Stimulated activated CD4-positive, alpha-beta T cell treated with anti-CD3 and anti-CD28 coated beads, Interleukin-4, amount 100 ng/mL, for 4 hours (primary cell): ENCODE results near the gene GBF1.
"Not testable (repeated sequence)": the region's sequence is repeated elsewhere in the genome, so short reads cannot be mapped to it uniquely, and the experiment has no call there.

Source experiments
- DNase-seq, 2 experiments: peaks; one replicate each; pipeline ENCODE4 v3.0.0-alpha.2; 2020

GBF1 gene

GRCh38 chr10:102231357-102232318, 13.7 kb upstream of the GBF1 start:
- peak; percentile 60 to 74 for DNase-seq

GRCh38 chr10:102233997-102234396, 11.3 kb upstream of the GBF1 start:
- DNase-seq, result no peak

GRCh38 chr10:102234888-102235597, 10.3 kb upstream of the GBF1 start:
- no peak for DNase-seq

DNA sequence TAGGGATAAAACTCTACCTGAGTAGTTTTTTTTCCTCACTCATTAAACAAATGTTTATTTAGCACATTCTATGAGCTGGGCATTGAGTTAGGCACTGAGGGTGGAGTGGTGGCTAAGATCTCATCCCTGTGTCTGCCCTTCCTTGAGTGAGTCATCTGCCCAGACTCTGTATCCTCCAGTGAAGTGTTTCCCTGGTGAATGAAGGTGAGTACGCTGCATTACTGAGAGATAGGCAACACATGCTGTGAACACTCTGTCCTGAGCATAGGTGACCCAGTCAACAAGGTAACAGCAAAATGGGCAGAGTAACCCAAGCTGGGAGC, 9.8 kb upstream of the GBF1 start:
- no peak for DNase-seq

DNA sequence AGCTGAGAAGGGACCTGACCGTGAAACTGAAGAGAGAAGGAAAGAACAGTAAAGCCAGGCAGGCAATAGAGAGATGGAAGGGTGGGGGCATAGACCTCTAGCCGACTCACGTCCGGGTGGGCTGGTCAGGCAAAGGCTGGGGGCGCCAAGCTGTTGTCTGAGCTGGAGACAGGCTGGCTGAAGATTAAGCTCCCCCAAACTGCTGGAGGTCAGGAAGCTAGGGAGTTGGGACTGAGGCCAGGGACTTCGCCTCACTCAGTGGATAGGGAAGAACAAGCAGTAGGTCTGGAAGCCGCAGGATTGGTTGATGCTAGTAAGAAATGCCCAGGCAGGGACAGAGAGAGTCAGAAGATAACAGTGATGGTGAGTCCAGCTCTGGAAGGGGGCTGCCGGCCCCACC, 9.3 kb upstream of the GBF1 start:
- no peak for DNase-seq

DNA sequence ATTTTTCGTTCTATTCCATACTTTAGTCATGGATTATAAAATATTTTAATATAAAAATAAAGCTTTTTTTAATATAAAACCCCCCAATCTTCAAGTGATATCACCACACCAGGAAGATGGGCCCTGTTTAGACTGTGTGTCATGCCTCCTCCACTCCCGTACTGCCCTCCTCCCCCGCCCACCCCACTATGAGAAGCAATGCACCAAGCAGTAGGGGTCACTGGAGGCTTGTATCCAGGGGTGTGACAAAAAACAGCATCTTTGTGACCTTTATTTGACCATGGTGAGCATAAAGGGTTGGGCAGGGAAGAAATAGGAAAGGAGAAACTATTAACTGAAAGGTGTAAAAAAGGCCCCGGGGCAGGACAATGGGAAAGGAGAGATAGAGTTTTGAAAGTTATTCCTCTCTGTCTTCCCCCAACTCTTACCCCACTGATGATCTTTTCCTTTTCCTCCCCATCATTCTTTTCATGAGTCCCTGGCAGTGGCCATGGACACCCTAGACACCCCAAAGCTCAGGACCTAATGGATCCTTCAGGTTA, 7.5 kb upstream of the GBF1 start:
- no peak for DNase-seq

GRCh38 chr10:102240467-102241031, 4.8 kb upstream of the GBF1 start:
- no peak for DNase-seq

- no peak for DNase-seq
These were observed 4.3 kb upstream of the GBF1 start for GRCh38 chr10:102241032-102241443.

DNA sequence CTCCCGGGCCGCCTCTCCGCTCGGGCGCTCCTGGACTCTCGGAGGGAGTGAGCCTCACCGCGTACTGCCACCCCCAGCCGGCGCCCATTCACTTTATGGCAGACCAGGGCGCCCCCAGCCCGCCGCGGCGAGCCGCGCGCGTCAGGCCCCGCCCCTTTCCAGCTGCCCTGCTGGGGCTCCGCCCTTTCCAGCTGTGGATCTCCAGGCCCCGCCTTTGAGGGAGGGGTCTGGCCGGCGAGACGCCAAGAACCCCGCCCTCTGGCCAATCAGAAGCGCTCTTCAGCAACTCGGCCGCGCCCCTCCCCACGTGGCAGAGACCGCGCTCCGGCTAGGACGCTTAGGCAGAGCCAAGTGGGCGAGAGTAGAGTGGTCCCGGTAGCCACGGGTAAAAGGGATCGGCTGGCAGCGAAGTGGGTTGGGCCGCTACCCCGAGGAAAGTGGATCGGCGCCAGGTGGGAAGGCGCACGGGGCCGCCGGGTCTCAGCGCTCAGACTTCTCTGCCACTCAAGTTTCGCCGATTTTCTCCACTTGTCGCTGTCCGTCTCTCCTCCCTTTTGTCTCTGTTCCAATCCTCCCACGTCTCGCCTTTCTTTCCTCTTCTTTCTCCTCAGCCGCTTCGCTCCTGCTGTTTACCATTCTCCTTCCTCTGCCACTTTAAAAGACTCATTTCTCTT, 3.8 kb upstream of the GBF1 start, which contains the start of gene PITX3:
PITX3 (minus strand) TSS at position 69 of the 674 bp plus-strand sequence. CDS start 9,432 bp downstream, outside the sequence.
- peak; percentile 88 for DNase-seq

DNA sequence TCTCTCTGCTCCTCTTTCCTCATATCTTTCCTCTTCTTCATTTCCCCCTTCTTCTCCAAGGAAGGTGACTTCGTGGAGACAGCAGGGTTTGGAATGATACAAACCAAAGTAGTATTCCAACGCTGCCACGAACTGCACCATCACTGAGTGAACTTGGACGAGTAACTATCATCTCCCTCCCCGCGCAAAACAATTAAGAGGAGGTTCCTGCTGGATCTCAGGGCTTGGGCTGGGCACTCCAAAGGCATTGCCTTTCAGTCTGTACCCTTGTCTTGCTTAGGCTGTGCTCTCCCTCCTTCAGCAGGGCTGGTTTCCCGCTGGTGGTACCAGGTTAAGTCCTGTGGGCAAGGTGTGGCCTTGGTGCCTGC, 3.2 kb upstream of the GBF1 start:
- DNase-seq, result no peak

DNA sequence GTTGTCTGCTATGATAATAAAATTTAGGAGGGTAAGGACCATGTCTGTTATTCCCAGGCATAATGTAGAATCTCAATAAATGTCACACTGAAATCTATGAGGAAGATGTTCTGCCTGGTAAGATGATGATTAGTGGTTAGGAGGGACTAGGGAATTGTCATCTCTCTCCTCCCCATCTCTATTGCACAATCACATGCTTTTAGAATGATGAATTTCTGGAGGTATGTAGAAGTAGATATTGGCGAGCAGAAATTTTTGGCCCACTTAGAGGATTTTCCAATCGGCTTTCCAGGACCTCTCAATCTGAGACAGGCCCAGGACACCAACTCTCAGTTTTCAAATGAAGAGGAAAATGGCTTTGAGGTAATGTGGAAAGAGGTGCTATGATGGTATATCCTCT, 2.0 kb upstream of the GBF1 start:
- no peak for DNase-seq

GRCh38 chr10:102245932-102246251, 560 bp downstream of the GBF1 start:
- no peak for DNase-seq

GRCh38 chr10:102246261-102246660, 929 bp downstream of the GBF1 start:
- DNase-seq, result no peak

DNA sequence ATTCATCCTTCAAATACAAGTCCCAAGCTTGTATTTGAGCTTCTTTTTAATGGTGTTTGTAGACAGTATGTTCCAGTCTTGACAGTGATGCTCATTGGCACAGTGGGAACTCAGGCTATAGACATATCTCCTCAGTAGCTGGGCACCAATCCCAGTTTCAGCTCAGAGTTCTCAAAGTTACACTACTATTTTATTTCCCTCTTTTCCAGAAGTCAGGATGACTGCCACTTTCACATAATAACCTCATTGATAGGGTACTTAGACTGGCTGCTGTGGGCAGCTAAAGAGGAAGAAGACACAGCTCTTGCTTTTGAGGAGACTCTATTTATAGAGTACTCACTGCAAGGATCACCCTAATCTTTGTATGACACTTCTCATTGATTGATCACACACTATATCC, 2.4 kb downstream of the GBF1 start:
- no peak for DNase-seq

GRCh38 chr10:102252508-102252907, 7.2 kb downstream of the GBF1 start:
- not testable (repeated sequence) for DNase-seq

GRCh38 chr10:102254426-102254825, 9.1 kb downstream of the GBF1 start:
- DNase-seq, result no peak

GRCh38 chr10:102255404-102255803, 10.1 kb downstream of the GBF1 start:
- no peak for DNase-seq

DNA sequence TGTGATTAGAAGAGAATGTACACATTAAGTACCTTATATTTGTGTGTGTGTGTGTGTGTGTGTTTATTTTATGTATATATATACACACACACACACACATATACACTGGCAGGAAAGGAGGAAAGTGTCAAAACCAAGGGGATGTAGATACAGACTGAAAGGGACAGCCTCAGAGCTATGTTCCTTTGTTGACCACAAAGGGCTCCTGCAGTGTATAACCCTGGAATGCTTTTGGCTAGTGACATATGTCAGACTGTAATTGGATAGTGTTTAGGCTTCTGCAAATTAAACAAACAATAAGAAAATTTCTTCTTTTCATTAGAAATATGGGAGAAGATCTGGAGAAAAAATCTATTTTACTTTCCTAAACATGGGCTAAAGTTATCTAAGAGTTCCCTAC, 15.9 kb downstream of the GBF1 start:
- no peak for DNase-seq

DNA sequence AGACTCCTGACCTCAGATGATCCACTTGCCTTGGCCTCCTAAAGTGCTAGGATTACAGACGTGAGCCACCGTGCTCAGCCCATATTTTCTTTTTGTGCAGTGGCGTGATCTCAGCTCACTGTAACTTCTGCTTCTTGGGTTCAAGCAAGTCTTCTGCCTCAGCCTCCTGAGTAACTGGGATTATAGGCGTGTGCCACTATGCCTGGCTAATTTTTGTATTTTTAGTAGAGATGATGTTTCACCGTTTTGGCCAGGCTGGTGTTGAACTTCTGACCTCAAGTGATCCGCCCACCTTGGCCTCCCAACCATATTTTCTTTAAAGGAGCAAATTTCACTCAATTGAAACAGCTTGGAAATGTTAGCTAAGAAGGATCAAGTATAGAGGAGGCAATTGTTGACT, 16.5 kb downstream of the GBF1 start:
- no peak for DNase-seq

- DNase-seq, result no peak
These were observed 17.5 kb downstream of the GBF1 start for GRCh38 chr10:102262744-102263370.

GRCh38 chr10:102264371-102264770, 19.0 kb downstream of the GBF1 start:
- no peak for DNase-seq

DNA sequence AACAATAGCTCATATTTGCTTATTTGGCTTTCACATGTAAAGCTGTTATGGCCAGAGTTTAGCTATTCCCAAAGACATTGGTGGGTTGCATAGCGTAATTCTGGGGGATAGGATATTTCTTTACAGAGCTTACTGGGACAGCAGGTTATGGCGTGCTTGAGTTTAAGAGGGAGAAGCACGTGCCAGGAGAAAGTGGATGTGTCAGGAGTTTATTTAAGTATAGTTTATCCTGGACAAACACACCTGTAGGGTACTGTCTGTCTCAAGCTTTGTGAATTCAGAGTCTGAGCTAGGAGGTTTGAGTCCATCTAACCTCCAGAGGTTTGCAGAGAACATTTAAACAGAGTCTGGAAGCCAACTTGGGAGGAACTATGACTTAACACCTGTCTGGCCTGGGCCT, 21.3 kb downstream of the GBF1 start:
- DNase-seq, result no peak

- DNase-seq, result no peak
These were observed 22.4 kb downstream of the GBF1 start for GRCh38 chr10:102267748-102268147.
